Middle frontal gyrus (tissue), 1 donor: ENCODE data around the gene COPE.

Experiments
- DNase-seq: peaks from one replicate; pipeline ENCODE4 v3.0.0-alpha.2; 2015; ENCODE audit warnings: low spot score; ENCODE audit errors: extremely low spot score

COPE gene

DNA sequence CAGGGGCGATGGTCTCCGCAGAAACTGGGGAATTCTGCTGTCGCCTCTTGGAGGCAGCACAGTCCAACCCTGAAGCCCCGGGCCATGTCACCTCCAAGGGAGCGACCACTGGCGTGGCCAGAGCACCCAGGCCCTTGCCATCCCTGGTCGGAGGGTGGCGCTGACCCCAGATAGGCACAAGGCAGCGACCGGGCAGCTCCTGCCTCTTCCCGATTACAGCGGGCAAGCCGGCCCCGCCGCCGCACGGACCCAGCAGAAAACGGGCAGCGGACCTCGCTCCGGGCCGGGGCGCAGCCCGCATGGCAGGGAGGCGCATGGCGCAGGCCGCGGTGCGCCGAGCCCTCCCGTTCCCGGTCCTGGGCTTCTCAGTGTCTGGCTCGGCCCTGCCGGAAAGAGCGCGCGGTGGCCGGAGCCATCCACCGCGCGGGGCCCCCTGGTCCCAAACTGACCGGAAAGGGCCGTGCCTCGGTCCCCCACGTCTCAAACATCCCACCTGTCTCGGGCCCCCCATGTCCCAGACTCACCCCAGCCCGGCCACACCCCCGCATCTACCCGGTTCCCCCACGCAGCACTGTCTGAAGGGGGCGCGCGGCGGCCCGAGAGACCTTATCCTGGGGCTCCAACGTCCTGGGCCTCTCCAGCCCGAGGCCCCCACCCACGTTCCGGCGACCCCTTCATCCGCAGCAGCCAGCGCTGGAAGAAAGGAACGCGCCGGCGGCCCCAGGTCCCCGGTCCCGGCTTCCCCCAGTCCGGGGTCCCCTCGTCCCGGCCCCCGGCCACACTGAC is 24.0 kb downstream of the COPE start:
- peak; percentile 51 for DNase-seq

DNA sequence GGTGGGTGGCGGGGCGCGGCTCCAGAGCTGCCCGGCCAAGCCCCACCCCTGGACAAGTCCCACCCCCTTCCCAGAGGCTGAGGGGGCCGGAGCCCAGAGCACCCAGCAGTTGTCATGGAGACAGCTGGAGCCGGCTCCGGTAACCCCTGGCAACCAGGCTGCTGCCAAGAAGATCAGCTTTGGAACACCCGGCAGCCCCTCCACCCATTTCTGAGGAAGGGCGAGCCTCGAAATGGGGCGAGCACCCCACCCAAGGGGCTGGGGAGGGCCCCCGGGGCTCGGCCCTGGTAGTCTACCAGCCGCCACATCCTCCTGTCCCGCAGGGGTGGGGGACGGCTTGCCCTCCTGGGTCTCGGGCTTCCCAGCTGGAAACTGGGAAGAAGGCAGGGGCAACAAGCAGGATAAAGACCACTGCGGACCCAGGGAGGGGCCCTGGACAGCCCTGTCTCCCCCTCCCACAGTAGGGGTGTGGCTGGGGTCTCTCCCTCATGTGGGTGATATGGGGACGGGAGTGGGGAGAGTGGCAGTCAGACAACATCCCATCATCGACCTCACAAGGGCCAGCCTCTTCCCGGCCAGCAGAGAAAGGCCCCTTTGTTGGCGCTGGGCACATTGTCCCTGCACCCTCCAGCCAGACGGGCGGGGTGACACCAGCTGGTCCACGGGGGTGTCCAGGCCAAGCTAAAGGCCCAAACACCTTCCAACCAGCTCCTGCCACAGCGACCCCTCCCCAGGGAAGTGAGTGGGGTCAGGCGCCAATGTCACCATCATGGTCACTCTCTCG is 24.7 kb downstream of the COPE start:
- peak; percentile 82 for DNase-seq

DNA sequence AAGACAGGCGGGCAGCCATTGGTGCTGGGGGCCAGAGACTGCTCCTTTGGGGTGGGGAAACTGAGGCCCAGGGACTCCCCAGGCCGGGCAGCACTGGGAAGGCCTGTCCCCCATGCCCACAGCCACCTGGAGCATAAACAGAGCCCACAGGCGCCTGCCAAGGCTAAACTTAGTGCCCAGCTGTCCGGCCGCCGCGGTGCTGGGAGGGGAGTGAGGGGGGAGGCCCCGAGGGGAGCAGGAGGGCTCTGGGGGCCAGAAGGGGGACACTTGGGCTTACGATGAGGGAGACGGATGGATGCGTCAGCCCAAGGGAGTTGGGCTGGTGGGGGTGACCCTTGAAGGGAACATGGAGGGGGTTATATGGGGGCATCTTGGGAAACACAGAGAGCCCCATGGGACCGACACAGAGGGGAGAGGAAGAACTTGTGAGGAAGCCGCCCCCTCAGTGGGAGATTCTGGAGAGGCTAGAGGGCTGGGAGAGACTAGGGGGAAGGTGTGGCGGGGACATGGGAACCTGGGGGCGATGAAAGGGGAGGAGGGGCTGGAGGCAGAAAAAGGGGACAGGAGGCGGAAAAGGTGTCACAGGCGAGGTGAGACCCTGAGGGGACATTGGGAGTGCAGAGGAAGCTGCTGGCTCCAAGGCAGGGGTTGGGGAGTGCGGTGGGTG is 25.5 kb downstream of the COPE start:
- no peak for DNase-seq

DNA sequence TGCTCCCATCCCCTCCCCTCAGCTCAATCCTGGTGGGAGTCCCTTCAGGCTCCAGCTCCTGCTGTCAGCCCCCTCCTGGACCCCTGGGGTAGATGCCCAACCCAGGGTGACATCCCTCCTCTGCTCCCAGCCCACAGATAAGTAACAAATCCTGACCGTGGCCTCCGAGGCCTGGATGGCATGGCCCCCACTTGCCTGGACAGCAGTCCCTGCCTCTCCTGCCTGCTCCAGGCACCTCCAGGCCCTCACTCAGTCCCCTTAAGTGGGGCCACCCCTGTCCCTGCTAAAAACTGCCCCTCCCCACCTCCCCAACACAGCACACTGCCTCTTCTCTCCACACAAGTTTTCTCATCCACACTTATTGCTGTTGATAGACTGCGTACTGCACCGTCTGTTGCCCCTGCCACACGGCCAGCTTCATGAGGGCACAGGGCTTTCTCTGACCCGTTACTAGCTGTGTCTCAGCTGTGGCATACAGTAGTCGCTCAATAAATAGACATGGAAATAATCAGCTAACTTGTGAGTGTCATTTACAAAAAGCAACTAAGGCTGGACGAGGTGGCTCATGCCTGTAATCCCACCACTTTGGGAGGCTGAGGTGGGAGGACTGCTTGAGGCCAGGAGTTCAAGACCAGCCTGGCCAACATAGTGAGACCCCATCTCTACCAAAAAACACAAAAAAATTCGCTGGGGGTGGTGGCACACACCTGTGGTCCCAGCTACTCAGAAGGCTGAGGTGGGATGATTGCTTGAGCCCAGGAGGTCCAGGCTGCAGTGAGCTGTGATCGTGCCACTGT is 29.0 kb downstream of the COPE start:
- no peak for DNase-seq

DNA sequence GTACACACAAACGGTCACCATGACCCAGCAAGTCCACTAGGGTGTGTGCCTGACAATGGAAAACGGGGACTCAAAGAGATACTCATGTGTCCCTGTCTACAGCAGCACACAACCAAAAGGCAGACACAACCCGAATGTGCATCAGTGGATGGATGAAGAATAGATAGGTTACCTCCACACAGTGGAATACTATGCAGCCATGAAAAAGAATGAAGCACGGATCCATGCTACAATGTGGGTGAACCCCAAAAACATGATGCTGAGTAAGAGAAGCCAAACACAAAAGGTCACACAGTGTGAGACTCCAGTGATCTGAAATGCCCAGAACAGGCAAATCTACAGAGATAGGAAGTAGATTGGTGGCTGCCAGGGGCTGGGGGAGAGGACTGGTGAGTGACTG is 32.2 kb downstream of the COPE start:
- DNase-seq = no peak

DNA sequence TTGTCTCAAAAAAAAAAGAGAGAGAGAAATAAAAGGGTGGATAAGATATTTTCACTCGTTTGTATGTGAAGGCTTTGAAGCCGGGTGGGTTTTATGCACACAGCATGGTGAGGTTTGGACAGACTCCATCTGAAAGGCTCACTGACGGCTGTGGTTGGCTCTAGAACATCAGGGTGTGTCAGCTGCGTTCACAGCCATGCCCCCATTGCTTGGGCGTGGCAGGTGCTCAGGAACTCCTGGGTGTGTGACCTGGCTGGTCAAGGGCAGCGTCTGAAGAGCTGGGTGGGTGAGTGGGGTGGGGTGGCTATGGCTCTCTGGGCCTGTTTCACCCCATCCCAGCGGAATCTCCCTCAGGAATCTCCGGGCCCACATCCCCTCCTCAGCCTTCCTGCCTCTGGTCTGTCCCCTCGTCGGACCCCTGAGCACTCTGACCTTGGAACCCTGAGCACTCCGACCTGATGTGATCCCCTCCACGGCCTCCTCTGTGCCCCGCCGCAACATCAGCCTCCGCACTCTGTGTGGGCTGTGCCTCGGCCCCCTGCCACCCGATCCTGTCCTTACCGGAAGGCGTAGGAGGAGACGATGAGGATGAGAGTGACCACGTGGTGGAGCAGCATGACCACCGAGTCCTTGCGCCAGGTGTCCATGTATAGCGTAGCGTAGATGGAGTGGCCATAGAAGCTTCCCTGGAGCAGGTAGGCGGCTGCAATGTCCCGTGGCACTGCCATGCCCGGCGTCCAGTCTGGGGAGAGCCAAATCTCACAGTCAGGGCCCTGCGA is 35.5 kb downstream of the COPE start:
- DNase-seq = no peak

DNA sequence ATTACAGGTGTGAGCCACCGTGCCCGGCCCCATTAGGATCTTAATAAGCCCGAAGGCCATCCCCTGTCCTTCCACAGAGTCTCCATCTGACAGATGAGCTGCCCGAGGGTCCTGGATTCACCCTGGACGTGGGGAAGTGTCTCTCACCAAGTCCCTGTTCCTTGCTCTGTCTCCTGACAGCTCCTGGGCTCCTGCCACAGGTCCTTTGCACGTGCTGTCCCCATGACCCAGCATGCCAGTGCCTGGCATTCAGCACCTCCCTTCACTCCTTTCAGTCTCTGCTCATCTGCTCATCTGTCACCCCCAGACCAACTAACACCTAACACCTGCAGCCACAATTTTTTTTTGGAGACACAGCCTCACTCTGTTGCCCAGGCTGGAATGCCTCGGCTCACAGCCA is 37.7 kb downstream of the COPE start:
- DNase-seq = no peak

DNA sequence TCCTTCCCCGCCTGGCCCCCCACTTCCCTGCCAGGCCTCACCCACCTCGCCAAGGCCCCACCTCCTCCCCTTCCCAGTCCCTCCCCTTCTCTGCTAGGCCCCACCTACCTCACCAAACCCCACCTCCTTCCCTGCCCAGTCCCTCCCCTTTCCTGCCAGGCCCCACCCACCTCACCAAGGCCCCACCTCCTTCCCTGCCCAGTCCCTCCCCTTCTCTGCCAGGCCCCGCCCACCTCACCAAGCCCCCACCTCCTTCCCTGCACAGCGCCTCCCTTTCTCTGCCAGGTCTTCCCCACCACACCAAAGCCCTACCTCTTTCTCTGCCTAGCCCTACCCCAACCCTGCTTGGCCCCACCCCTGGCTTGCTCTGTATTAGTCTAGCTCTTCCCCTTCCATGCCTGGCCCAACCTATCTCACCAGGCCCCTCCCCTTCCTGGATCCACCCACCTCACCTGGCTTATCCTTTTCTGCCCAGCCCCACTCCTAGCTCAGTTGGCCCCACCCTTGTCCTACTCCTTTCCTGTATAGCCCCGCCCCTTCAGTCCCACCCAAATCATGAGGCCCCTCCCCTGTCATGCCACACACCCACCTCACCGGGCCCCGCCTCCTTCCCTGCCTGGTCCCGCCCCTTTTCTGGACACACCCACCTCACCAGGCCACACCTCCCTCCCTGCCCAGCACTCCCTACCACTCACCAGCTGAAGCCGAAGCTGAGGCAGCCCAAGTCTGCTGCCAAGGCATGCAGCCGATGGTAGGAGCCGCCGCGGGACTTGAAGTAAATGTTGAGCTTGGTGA is 39.4 kb downstream of the COPE start:
- no peak for DNase-seq

DNA sequence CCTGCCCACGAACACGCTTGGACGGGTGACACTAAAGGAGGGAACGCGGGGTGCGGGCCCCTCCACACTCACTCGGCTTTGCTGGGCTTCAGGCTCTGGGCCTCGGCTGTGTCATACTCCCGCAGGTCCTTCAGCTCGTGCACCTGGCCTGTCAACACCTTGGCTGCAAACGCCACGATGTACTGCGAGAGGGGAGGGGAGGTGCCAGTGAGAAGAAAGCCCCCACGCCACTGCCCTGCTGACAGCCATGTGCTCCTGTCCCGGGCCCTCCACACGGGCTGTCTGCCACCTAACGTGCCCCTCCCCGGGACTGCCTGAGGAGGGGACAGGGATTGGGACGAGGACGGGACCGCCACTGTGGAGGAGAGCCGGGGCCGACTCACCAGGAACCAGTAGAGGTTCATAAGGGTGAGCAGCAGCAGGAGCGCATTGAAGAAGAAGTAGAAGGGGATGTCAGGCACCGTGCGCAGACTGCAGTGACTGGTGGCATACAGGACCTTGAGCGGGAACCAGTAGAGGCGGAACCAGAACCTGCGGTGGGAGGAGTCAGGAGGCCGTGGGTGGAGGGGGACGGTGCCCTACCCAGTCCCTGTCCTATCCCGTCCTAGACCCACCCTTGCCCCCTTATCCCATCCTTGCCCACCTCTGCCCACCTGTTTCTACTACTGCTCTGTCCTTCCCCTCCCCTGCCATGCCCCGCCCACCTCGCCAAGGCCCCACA is 40.2 kb downstream of the COPE start:
- no peak for DNase-seq

DNA sequence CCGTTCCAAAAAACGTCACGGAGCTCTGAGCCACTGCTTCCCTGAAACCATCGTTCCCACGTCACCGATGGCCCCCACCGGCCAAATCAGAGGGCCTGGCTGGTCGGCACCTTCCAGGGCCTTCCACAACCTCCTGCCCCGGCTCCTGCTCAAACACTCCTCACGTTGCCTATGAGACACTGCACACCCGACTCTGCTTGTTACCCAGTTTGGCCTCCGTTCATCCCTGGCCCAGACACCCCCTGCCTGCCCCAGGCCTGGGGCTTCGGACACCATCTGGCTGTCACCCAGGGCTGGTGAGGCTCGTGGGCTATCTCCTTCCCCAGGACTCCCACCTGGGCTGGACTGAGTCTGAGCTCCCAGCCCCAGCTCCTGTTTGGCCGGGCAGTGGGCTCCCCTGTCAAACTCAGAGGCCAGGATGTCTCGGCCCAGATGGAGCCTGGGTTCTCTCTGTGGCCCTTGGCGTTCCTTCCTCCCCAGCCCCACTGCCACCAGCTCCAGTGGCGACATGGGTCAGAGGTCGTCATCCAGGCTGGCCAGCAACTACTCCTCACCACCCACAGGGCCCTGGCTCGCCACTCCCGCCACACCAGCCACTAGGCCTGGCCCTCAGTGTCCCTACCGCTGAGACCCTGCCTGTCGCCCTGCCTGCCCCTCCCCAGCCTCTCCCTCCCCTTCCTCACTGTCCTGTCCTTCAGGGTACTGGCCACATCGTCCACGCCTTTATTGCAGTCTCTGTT is 41.0 kb downstream of the COPE start:
- DNase-seq = no peak

DNA sequence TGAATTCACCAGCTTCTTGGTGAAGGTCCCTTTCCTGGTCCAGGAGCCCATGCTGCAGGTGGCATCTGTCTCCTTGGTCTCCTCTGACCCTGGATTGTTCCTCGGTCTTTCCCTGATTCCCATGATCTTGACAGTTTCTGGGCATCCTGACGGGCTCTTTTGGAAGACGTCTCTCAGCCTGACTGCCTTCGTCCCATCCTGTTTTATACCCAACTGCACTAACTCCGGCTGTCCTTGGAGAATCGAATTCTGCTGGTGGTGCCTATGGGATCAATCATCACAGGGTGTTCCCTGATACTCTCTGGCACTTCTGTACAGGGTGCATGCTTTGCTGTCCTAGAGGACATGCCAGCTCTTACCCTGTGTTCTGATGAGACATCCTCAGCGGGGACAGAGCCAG is 42.3 kb downstream of the COPE start:
- no peak for DNase-seq

DNA sequence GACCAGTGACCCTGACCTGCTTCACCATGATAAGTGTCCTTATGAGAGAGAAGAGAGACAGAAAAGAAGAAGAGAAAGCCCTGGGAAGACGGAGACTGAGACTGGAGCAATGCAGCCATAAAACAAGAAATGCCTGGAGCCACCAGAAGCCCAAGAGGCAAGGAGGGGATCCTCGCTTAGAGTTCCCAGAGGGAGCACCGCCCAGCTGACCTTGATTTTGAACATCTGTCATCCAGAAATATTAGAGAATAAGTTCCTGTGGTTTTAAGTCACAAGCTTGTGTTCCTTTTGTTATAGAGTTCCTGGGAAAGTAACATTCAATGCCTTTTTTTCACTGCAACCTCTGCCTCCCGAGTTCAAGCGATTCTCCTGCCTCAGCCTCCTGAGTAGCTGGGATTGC is 43.5 kb downstream of the COPE start:
- no peak for DNase-seq

DNA sequence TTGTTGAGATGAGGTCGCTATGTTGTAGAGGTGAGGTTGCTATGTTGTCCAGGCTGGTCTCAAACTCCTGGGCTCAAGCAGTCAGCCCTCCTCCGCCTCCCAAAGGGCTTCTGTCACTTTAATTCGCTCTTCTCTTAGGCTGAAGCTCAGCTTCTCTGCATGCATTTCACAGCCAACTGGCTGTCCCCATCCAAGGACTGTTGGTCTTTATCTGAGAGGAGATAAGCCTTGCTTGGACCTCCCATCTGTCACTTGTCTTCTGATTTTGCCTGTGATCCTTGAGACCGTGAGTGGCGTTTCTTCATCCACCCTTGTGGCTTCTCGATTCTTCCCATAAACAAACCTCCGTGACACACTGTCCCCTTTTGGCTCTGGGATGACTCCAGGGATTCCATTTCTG is 47.6 kb downstream of the COPE start:
- DNase-seq = no peak

DNA sequence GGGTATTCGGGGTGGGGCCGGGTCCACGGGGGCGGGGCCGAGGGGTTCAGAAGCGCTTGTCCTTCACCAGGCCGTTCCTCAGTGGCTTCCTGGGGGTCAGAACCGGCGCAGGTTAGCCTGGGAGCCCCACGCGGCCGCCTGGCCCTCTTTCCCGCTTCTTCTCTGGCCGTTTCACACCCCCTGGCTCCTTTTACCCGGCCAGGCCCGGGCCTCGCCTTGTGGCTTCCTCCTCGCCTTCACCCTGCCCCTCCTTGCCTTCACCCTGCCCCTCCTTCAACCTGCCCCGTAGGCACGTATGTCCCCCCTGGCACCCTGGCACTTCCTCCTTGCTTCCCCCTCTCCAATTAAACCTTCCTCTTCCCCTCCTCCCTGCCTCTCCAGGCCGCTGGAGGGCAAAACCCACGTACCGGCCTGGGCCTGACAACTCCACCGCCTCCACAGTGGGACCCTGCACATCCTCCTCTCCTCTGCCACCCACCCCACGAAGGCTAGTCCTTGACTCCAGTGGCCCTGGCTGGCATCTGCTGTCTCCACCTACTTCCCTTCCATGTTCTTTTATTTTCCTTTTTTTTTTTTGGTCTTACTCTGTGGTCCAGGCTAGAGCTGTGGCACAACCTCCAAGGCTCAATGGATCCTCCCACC is 48.5 kb downstream of the COPE start:
- no peak for DNase-seq

DNA sequence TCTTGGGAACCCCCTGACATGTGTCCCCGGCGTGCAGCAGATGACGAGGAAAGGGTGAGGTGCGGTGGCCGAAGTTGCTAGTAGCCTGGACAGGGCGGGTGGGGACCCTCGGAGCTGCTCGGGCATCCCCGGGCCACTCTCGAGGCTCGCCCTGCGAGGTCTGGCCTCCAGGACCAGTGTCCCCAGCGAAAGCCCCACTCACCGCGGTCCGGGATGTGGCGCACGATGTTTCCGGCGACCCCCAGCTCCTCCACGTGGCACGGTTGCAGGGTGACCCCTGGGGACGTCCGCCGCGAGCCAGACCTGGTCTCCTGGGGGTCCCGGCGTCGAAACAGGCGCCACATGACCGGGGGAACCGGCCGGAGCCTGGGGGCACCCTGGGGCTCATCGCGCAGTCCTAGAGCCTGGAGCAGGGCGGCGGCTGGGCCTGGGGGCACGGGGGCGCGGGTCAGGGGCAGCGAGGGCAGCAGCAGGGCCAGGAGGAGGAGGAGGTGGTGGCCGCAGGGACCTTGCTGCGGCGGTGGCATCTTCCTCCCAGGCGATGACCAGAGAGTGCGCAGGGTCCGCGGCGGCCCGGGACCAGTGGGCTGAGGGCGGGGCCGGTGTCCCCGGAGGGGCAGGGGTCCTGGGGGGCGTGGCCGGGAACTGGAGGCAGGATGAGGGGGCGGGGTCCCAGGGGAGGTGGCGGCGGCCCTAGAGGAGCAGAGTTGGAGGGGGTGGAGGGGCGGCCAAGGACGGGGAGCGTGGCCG is 49.2 kb downstream of the COPE start:
- no peak for DNase-seq

DNA sequence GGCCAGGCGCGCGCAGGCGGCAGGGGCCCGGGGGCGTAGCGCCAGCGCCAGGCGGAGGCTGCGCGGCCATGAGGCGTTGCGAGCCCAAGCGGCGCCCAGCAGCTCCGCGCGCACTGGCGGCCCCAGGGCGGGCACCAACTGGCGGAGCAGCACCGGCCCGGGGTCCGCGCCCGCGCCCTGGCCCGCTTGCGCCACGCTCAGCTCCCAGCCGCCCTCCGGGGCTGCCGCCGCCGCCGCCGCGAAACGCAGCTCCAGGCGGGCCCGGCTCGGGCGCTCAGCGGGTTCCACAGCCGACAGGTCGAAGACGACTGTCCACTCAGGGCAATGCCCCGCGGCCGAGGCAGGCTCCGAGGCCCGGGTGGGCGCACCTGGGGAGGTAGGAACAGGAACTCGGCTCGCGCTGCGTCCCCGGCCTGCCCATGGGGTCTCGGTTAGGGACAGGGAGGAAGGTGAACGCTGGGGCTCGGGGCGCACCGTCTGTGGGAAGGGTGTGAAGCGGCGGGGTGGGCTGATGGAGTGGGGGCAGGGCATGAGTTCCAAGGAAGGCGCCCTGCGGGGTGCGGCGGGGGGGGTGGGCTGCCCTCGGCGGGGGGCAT is 50.1 kb downstream of the COPE start:
- DNase-seq = no peak
